A549 (cell line): ENCODE measurements around the gene EFEMP2. TPM values are rescaled to one million over a fixed set of nuclear protein-coding genes. Genes with fewer than 3 reads are reported as not detected.

Experiments used
- ATAC-seq, 2 experiments: fragments of 200-7000 bp in 1 of 2; fragments of >200 bp in 1 of 2; cut with Nextera tagmentation in 1 of 2; cut with Tn5 transposase in 1 of 2; 3 replicates each; pipeline versions ENCODE4 v1.8.0 to v1.9.1; 2018 to 2020; ENCODE audit warnings: mild to moderate bottlenecking in 1 of 2, moderate library complexity in 1 of 2
- CTCF ChIA-PET: fragments of 300-600 bp; sonication (Branson Sonifier 250); formaldehyde crosslinking; extraction: SDS; loops from one replicate; lab custom pipeline; 2021; ENCODE audit warnings: antibody characterized with exemption, inconsistent platforms; lab: Yijun Ruan, JAX
- POLR2A ChIA-PET: fragments of 350-600 bp; formaldehyde crosslinking; extraction: SDS; loops from one replicate; lab custom pipeline; 2021; ENCODE audit warnings: antibody characterized with exemption, inconsistent platforms; lab: Yijun Ruan, JAX
- DNase-seq, 2 experiments: peaks; one replicate each; pipeline versions ENCODE4 v3.0.0 to v3.0.0-alpha.2; 2011 to 2016; ENCODE audit warnings: low read depth in 1 of 2, low spot score in 1 of 2
- FAIRE-seq: peaks from 2 replicates; lab custom pipeline; 2011; peaks lifted over from hg19 to GRCh38; lab: Jason Lieb, UNC
- H3K27ac ChIP-seq, 2 experiments: fragments of >200 bp; sonication (Bioruptor Twin); formaldehyde crosslinking; 3 replicates each; pipeline ENCODE4 v1.5.1; 2016 to 2017
- H3K4me1 ChIP-seq: fragments of >200 bp; sonication (Bioruptor Twin); formaldehyde crosslinking; 3 replicates; pipeline ENCODE4 v1.6.1; 2016
- H3K4me2 ChIP-seq: fragments of >200 bp; sonication (Bioruptor Twin); formaldehyde crosslinking; 3 replicates; pipeline ENCODE4 v1.6.1; 2016
- H3K4me3 ChIP-seq: fragments of >200 bp; sonication (Bioruptor Twin); formaldehyde crosslinking; 3 replicates; pipeline ENCODE4 v1.5.1; 2016
- H3K9me3 ChIP-seq: fragments of >200 bp; sonication (Bioruptor Twin); formaldehyde crosslinking; 3 replicates; pipeline ENCODE4 v1.6.1; 2016
- BHLHE40 ChIP-seq: IDR thresholded peaks from 2 replicates; pipeline ENCODE4 v1.6.1; 2012; ENCODE audit warnings: low read depth, low read length, inconsistent platforms
- CEBPB ChIP-seq, 2 experiments: fragments of >200 bp in 1 of 2; sonication (Bioruptor Twin) in 1 of 2; formaldehyde crosslinking in 1 of 2; IDR thresholded peaks; 2 replicates each; pipeline ENCODE4 v1.6.1; 2012 to 2016
- CHD4 ChIP-seq: fragments of 200-600 bp; sonication (generic); IDR thresholded peaks from 2 replicates; pipeline ENCODE4 v1.6.1; 2016; ENCODE audit warnings: antibody characterized with exemption, mild to moderate bottlenecking, borderline replicate concordance
- EHMT2 ChIP-seq: fragments of 200-600 bp; sonication (generic); IDR thresholded peaks from 2 replicates; pipeline ENCODE4 v1.6.1; 2016; ENCODE audit warnings: antibody characterized with exemption, low read depth, mild to moderate bottlenecking, moderate library complexity
- FOSL2 ChIP-seq, 2 experiments: fragments of 450-650 bp in 1 of 2; fragments of >200 bp in 1 of 2; sonication (Bioruptor Twin) in 1 of 2; formaldehyde crosslinking; IDR thresholded peaks; 2 replicates each; pipeline versions ENCODE4 v1.5.0 to v1.6.1; 2016 to 2020; ENCODE audit warnings: mild to moderate bottlenecking in 1 of 2, moderate library complexity in 1 of 2
- FOXS1 ChIP-seq: fragments of 250-450 bp; sonication (Bioruptor Pico); IDR thresholded peaks from 2 replicates; pipeline ENCODE4 v1.5.0; 2020; ENCODE audit warnings: mild to moderate bottlenecking, moderate library complexity
- HEYL ChIP-seq: fragments of 250-450 bp; sonication (Bioruptor Pico); IDR thresholded peaks from 2 replicates; pipeline ENCODE4 v1.8.0; 2021; ENCODE audit warnings: mild to moderate bottlenecking, moderate library complexity
- HOXB13 ChIP-seq: fragments of 250-450 bp; sonication (Bioruptor Pico); IDR thresholded peaks from 2 replicates; pipeline ENCODE4 v1.5.0; 2020; ENCODE audit warnings: low read depth, mild to moderate bottlenecking, moderate library complexity
- MAFK ChIP-seq: fragments of 450-650 bp; IDR thresholded peaks from 2 replicates; pipeline ENCODE4 v1.6.1; 2014; ENCODE audit not compliant: partially characterized antibody
- MAZ ChIP-seq: fragments of 150-350 bp; IDR thresholded peaks from 2 replicates; pipeline ENCODE4 v1.6.1; 2014; ENCODE audit warnings: antibody characterized with exemption, low read depth, low read length, borderline replicate concordance
- MYC ChIP-seq: IDR thresholded peaks from 2 replicates; pipeline ENCODE4 v1.6.1; 2012; ENCODE audit warnings: mild to moderate bottlenecking, inconsistent platforms, low read length, improper control_type of control experiment, borderline replicate concordance
- NFE2L2 ChIP-seq: fragments of 150-350 bp; conservative IDR thresholded peaks from 2 replicates; pipeline ENCODE4 v1.6.1; 2014; ENCODE audit warnings: low read length
- NR3C1 ChIP-seq: fragments of >200 bp; sonication (Bioruptor Twin); formaldehyde crosslinking; IDR thresholded peaks from 3 replicates; pipeline ENCODE4 v1.6.1; 2017
- RAD21 ChIP-seq, 2 experiments: fragments of >200 bp in 1 of 2; sonication (Bioruptor Twin) in 1 of 2; formaldehyde crosslinking in 1 of 2; IDR thresholded peaks in 1 of 2; conservative IDR thresholded peaks in 1 of 2; 2 replicates in 1 of 2; 3 replicates in 1 of 2; pipeline ENCODE4 v1.6.1; 2012 to 2018; ENCODE audit warnings: inconsistent platforms in 1 of 2
- RARB ChIP-seq: fragments of 250-450 bp; sonication (Bioruptor Pico); IDR thresholded peaks from 2 replicates; pipeline ENCODE4 v1.8.0; 2021; ENCODE audit warnings: mild to moderate bottlenecking, moderate library complexity
- RFX5 ChIP-seq: fragments of 450-650 bp; IDR thresholded peaks from 2 replicates; pipeline ENCODE4 v1.7.1; 2014; ENCODE audit warnings: antibody characterized with exemption, mild to moderate bottlenecking, moderate library complexity
- RNF2 ChIP-seq: fragments of 200-600 bp; sonication (generic); IDR thresholded peaks from 2 replicates; pipeline ENCODE4 v1.6.1; 2016; ENCODE audit warnings: low read depth, mild to moderate bottlenecking, antibody characterized with exemption, moderate library complexity, borderline replicate concordance
- SMC3 ChIP-seq: fragments of >200 bp; sonication (Bioruptor Twin); formaldehyde crosslinking; IDR thresholded peaks from 3 replicates; pipeline ENCODE4 v1.6.1; 2018; ENCODE audit warnings: inconsistent platforms
- SREBF2 ChIP-seq: fragments of 450-650 bp; IDR thresholded peaks from 2 replicates; pipeline ENCODE4 v1.6.1; 2014; ENCODE audit warnings: mild to moderate bottlenecking, moderate library complexity
- TP53 ChIP-seq: fragments of 250-450 bp; sonication (Bioruptor Pico); IDR thresholded peaks from 2 replicates; pipeline ENCODE4 v1.5.0; 2021; ENCODE audit warnings: mild to moderate bottlenecking, moderate library complexity
- ZFP36 ChIP-seq: fragments of 450-650 bp; IDR thresholded peaks from 2 replicates; pipeline ENCODE4 v1.6.1; 2014; ENCODE audit warnings: borderline replicate concordance; ENCODE audit not compliant: partially characterized antibody
- ZNF302 ChIP-seq: fragments of 250-450 bp; sonication (Bioruptor Pico); IDR thresholded peaks from 2 replicates; pipeline ENCODE4 v1.9.0; 2021; ENCODE audit warnings: inconsistent platforms, mild to moderate bottlenecking, moderate library complexity
- ZSCAN20 ChIP-seq: fragments of 250-450 bp; sonication (Bioruptor Pico); IDR thresholded peaks from 2 replicates; pipeline ENCODE4 v1.8.0; 2022; ENCODE audit warnings: mild to moderate bottlenecking, moderate library complexity
- WGBS: methylation state at CpG from one replicate; pipeline ENCODE4 v1.1.6; 2017; ENCODE audit errors: missing lambda C conversion rate; 5-methylcytosine and 5-hydroxymethylcytosine counted together
- polyA plus RNA-seq, 4 experiments: library from polyadenylated mRNA; depleted of rRNA in 3 of 4; stranded (reverse); fragments of >200 nt; fragmentation: RNase III in 1 of 4; extraction: RNeasy Plus Mini Kit Qiagen cat#74134 plus additional on column Dnase treatment in 1 of 4; gene quantifications; 2 replicates in 3 of 4; 3 replicates in 1 of 4; pipeline ENCODE4 v1.2.3, GENCODE V29; 2011 to 2017
- TF ChIP-seq, protein P1 (sequence below): fragments of 150-350 bp; IDR thresholded peaks from 2 replicates; pipeline ENCODE4 v1.6.1; 2014; ENCODE audit warnings: low read depth, mild to moderate bottlenecking, low read length
- TF ChIP-seq, protein P2 (sequence below): fragments of 200-600 bp; sonication (generic); IDR thresholded peaks from 2 replicates; pipeline ENCODE4 v1.6.1; 2016; ENCODE audit warnings: antibody characterized with exemption, mild to moderate bottlenecking, moderate library complexity
- TF ChIP-seq, protein P3 (sequence below): IDR thresholded peaks from 2 replicates; pipeline ENCODE4 v1.6.1; 2012; ENCODE audit warnings: low read depth, borderline replicate concordance
- TF ChIP-seq, protein P4 (sequence below): IDR thresholded peaks from 2 replicates; pipeline ENCODE4 v1.6.1; 2012
- TF ChIP-seq, protein P5 (sequence below): fragments of >200 bp; sonication (Bioruptor Twin); formaldehyde crosslinking; IDR thresholded peaks from 3 replicates; pipeline ENCODE4 v1.6.1; 2016
- TF ChIP-seq, protein P6 (sequence below): fragments of 250-450 bp; sonication (Bioruptor Pico); IDR thresholded peaks from 2 replicates; pipeline ENCODE4 v1.5.0; 2020; ENCODE audit warnings: low read depth, mild to moderate bottlenecking, moderate library complexity

EFEMP2 gene
- polyA plus RNA-seq, 2 of the 4 experiments (the other 2 are of a cell fraction) = 1.3 to 1.4 TPM

DNA sequence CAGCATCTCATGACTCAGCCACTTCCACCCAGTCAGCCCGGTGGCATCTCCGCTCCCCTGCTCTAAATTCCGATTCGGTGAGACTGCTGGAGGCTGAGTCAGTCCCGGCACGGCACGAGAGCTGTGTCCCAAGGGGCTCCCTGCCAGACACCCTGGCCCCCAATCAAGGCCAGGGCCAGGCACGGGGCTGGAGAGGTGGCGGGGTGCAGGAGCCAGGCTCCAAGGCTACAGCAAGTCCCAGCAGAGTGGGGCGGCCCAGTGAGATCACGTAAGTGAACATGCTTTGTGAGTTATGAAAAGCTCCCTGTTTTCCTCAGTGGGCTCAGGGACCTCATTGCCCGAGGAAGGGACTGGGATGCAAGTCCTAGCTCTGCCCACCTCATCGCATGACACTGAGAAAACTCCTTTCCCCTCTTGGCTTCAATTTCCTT is 43.2 kb upstream of the EFEMP2 start (continued):
- TF ChIP-seq SREBF2 (no peak), MAFK (peak; percentile 96), RAD21 (conservative IDR thresholded peaks at IDR 0.05 in 1 of 2, IDR thresholded peaks at IDR 0.05 in 1 of 2) (no peak; a peak in 1 of 5 replicates), EHMT2 (no peak), FOSL2 (IDR thresholded peaks at IDR 0.05) (peak; percentile 97), FOSL2 (CRISPR knock-in tag; IDR thresholded peaks at IDR 0.05) (peak; percentile 100), RARB (peak; percentile 42; the same call in 1 of the 2 replicates), RNF2 (no peak), ZFP36 (no peak), ZNF302 (peak; percentile 75), HEYL (CRISPR knock-in tag) (no peak), MYC (peak; percentile 84), BHLHE40 (peak; percentile 99), ZSCAN20 (no peak), CHD4 (no peak), SMC3 (0 out of 3 replicates have a peak, but pooled peaks have one; percentile 11), FOXS1 (peak; percentile 30; the same call in 1 of the 2 replicates), NR3C1 (no peak), TP53 (CRISPR knock-in tag) (peak; percentile 61)
- TF ChIP-seq, protein P1, sequence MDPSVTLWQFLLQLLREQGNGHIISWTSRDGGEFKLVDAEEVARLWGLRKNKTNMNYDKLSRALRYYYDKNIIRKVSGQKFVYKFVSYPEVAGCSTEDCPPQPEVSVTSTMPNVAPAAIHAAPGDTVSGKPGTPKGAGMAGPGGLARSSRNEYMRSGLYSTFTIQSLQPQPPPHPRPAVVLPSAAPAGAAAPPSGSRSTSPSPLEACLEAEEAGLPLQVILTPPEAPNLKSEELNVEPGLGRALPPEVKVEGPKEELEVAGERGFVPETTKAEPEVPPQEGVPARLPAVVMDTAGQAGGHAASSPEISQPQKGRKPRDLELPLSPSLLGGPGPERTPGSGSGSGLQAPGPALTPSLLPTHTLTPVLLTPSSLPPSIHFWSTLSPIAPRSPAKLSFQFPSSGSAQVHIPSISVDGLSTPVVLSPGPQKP = no peak
- TF ChIP-seq, protein P2, sequence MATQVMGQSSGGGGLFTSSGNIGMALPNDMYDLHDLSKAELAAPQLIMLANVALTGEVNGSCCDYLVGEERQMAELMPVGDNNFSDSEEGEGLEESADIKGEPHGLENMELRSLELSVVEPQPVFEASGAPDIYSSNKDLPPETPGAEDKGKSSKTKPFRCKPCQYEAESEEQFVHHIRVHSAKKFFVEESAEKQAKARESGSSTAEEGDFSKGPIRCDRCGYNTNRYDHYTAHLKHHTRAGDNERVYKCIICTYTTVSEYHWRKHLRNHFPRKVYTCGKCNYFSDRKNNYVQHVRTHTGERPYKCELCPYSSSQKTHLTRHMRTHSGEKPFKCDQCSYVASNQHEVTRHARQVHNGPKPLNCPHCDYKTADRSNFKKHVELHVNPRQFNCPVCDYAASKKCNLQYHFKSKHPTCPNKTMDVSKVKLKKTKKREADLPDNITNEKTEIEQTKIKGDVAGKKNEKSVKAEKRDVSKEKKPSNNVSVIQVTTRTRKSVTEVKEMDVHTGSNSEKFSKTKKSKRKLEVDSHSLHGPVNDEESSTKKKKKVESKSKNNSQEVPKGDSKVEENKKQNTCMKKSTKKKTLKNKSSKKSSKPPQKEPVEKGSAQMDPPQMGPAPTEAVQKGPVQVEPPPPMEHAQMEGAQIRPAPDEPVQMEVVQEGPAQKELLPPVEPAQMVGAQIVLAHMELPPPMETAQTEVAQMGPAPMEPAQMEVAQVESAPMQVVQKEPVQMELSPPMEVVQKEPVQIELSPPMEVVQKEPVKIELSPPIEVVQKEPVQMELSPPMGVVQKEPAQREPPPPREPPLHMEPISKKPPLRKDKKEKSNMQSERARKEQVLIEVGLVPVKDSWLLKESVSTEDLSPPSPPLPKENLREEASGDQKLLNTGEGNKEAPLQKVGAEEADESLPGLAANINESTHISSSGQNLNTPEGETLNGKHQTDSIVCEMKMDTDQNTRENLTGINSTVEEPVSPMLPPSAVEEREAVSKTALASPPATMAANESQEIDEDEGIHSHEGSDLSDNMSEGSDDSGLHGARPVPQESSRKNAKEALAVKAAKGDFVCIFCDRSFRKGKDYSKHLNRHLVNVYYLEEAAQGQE = no peak
- TF ChIP-seq, protein P3, sequence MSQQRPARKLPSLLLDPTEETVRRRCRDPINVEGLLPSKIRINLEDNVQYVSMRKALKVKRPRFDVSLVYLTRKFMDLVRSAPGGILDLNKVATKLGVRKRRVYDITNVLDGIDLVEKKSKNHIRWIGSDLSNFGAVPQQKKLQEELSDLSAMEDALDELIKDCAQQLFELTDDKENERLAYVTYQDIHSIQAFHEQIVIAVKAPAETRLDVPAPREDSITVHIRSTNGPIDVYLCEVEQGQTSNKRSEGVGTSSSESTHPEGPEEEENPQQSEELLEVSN = peak; percentile 29; the same call in 1 of the 2 replicates

DNA sequence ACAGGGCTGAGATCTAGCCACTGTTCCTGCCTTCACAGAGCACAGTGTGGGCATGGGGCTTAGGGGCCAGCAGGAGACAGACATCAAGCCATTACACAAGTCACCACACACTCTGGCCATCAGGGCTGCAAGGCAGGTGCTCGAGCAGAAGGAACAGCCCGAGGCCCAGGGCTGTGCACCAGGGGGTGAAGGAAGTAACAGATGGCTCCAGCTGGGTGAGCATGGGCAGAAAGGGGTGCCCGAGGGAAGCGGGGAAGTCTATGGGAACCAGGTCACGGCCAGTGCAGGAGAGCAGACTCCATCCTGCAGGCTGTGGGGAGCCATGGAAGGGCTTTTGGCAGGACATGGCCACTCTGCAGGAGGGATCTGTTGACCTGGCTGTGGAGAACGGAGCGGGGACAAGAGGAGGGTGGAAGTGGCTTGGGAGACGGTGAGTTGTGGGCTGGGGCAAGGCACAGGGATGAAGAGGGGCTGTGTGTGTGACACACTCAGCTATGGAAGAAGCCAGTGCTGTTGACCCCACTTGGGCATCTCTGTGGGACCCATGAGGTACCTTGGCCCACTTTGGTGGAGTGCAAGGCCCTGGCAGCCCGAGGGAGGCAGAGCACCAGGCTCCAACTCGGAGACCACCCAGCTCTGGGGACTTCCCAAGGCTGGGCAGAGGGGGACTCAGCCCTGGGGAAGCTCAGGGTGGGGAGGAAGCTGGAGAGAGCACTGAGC is 42.7 kb upstream of the EFEMP2 start:
- peak overlapping the region; percentile 98 for H3K4me2 ChIP-seq
- peaks cover 70% of the 10 kb centered on the region for H3K4me1 ChIP-seq
- H3K9me3 ChIP-seq = no peaks in the 10 kb centered on the region
- H3K4me3 ChIP-seq = no peak overlapping the region
- peak overlapping the region; percentile 93 to 100 for H3K27ac ChIP-seq
- ATAC-seq = peak; percentile 6; a peak in 5 of 6 replicates
- CTCF ChIA-PET = interaction anchor here (1.0 to 31.6 kb wide), 4 partner anchors 9 to 74 kb away, joined by 4 to 618 read pairs (median 7); partner anchors contain the start of genes CCDC85B, FIBP and FOSL1
- WGBS = 30% methylated on average over 9 of the region's 10 CpGs
- FAIRE-seq = no peak
- POLR2A ChIA-PET = interaction anchor here (0.9 to 1.9 kb wide), 6 partner anchors 14 to 57 kb away, joined by 3 to 43 read pairs (median 8); partner anchors contain the start of genes CCDC85B, FIBP, FOSL1 and MUS81
- no peak for DNase-seq
- TF ChIP-seq, protein P4, sequence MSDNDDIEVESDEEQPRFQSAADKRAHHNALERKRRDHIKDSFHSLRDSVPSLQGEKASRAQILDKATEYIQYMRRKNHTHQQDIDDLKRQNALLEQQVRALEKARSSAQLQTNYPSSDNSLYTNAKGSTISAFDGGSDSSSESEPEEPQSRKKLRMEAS = no peak
- TF ChIP-seq MAZ = 0 out of 2 replicates have a peak, but pooled peaks have one; percentile 11
- TF ChIP-seq, protein P5, sequence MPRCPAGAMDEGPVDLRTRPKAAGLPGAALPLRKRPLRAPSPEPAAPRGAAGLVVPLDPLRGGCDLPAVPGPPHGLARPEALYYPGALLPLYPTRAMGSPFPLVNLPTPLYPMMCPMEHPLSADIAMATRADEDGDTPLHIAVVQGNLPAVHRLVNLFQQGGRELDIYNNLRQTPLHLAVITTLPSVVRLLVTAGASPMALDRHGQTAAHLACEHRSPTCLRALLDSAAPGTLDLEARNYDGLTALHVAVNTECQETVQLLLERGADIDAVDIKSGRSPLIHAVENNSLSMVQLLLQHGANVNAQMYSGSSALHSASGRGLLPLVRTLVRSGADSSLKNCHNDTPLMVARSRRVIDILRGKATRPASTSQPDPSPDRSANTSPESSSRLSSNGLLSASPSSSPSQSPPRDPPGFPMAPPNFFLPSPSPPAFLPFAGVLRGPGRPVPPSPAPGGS = no peak
- TF ChIP-seq, protein P6, sequence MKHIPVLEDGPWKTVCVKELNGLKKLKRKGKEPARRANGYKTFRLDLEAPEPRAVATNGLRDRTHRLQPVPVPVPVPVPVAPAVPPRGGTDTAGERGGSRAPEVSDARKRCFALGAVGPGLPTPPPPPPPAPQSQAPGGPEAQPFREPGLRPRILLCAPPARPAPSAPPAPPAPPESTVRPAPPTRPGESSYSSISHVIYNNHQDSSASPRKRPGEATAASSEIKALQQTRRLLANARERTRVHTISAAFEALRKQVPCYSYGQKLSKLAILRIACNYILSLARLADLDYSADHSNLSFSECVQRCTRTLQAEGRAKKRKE (CRISPR knock-in tag) = 0 out of 2 replicates have a peak, but pooled peaks have one; percentile 15
- TF ChIP-seq NFE2L2 = no peak
- no peak for TF ChIP-seq CEBPB (IDR thresholded peaks at IDR 0.05)
- TF ChIP-seq HOXB13 = peak; percentile 74; the same call in 1 of the 2 replicates
- TF ChIP-seq, protein P1 = no peak
- TF ChIP-seq RFX5 = no peak
- no peak; the same call in 1 of the 2 replicates for TF ChIP-seq TP53 (CRISPR knock-in tag)
- TF ChIP-seq FOXS1 = 0 out of 2 replicates have a peak, but pooled peaks have one; percentile 16
